DMS153 (cell line): ENCODE data around the gene SIRT2.

Experiments
- DNase-seq: peaks from one replicate; lab custom pipeline; 2025; lab: John Stamatoyannopoulos, UW

Gene SIRT2

GRCh38 chr19:38845374-38846024, 53.9 kb downstream of the SIRT2 start:
- no peak for DNase-seq

GRCh38 chr19:38844093-38844686, 55.2 kb downstream of the SIRT2 start:
- no peak for DNase-seq

GRCh38 chr19:38843175-38843758, 56.2 kb downstream of the SIRT2 start:
- DNase-seq = no peak

GRCh38 chr19:38842439-38843174, 56.8 kb downstream of the SIRT2 start:
- no peak for DNase-seq

GRCh38 chr19:38841787-38842438, 57.5 kb downstream of the SIRT2 start:
- DNase-seq = no peak

- DNase-seq = no peak
Observed at GRCh38 chr19:38841180-38841766, 58.1 kb downstream of the SIRT2 start.

GRCh38 chr19:38840583-38840968, 58.8 kb downstream of the SIRT2 start:
- no peak for DNase-seq

GRCh38 chr19:38839816-38840582, 59.4 kb downstream of the SIRT2 start:
- no peak for DNase-seq

- no peak for DNase-seq
Observed at GRCh38 chr19:38838986-38839761, 60.2 kb downstream of the SIRT2 start.

- no peak for DNase-seq
Observed at GRCh38 chr19:38838208-38838985, 61.0 kb downstream of the SIRT2 start.

- DNase-seq = no peak
Observed at GRCh38 chr19:38837656-38838121, 61.7 kb downstream of the SIRT2 start.

- DNase-seq = no peak
Observed at GRCh38 chr19:38836983-38837626, 62.3 kb downstream of the SIRT2 start.

GRCh38 chr19:38836159-38836982, 63.0 kb downstream of the SIRT2 start:
- DNase-seq = no peak

GRCh38 chr19:38834590-38834989, 64.8 kb downstream of the SIRT2 start:
- no peak for DNase-seq

- no peak for DNase-seq
Observed at GRCh38 chr19:38834104-38834490, 65.3 kb downstream of the SIRT2 start.

GRCh38 chr19:38833092-38833425, 66.4 kb downstream of the SIRT2 start:
- DNase-seq = no peak

- peak; percentile 10 for DNase-seq
Observed at GRCh38 chr19:38831142-38831605, 68.2 kb downstream of the SIRT2 start.
